DOHH2 (cell line): Measurements from ENCODE around the gene ROGDI.

ENCODE experiments used
- EZH2phosphoT487 ChIP-seq: fragments of 200-600 bp; sonication (generic); IDR thresholded peaks from 2 replicates; pipeline ENCODE4 v1.6.1; 2017; ENCODE audit warnings: borderline replicate concordance, mild to moderate bottlenecking, antibody characterized with exemption, low read length, moderate library complexity, mixed read lengths
- TF ChIP-seq, protein P1 (sequence below): fragments of 200-600 bp; sonication (generic); IDR thresholded peaks from one replicate; pipeline ENCODE4 v1.5.1; 2014; ENCODE audit warnings: antibody characterized with exemption, mild to moderate bottlenecking, low read depth, low read length; ENCODE audit not compliant: poor library complexity, severe bottlenecking

DNA sequence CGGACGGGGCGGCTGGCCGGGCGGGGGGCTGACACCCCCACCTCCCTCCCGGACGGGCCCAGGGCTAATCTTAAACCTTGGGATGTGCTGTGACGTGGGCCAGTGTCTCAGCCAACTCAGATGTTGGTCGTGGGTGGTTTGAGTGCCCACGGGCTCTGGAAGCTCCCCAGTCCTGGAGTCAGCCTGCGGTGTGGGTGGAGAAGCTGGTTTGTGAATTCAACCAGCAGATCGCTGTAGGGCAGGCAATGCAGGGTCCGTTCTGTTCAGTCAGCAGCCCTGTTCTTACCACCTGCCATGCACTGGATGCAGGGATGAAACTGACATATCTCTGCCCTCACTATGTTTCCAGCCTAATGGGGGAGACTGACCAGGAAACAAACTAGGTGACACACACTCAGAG, 27.4 kb downstream of the ROGDI start:
- TF ChIP-seq, protein P1, sequence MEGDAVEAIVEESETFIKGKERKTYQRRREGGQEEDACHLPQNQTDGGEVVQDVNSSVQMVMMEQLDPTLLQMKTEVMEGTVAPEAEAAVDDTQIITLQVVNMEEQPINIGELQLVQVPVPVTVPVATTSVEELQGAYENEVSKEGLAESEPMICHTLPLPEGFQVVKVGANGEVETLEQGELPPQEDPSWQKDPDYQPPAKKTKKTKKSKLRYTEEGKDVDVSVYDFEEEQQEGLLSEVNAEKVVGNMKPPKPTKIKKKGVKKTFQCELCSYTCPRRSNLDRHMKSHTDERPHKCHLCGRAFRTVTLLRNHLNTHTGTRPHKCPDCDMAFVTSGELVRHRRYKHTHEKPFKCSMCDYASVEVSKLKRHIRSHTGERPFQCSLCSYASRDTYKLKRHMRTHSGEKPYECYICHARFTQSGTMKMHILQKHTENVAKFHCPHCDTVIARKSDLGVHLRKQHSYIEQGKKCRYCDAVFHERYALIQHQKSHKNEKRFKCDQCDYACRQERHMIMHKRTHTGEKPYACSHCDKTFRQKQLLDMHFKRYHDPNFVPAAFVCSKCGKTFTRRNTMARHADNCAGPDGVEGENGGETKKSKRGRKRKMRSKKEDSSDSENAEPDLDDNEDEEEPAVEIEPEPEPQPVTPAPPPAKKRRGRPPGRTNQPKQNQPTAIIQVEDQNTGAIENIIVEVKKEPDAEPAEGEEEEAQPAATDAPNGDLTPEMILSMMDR: no peak
- TF ChIP-seq EZH2phosphoT487: no peak
